Osteoblast (primary cell): ENCODE measurements around the gene KLHDC7A. TPM values are rescaled to one million over a fixed set of nuclear protein-coding genes. Genes with fewer than 3 reads are reported as not detected.

ENCODE experiments used
- DNase-seq: peaks from one replicate; pipeline ENCODE4 v3.0.0; 2011; ENCODE audit warnings: low spot score, mixed read lengths; ENCODE audit not compliant: insufficient read length; ENCODE audit errors: missing footprints
- H2AFZ ChIP-seq: 2 replicates; pipeline ENCODE4 v1.6.0; 2011; ENCODE audit warnings: mild to moderate bottlenecking, low read length
- H3K27ac ChIP-seq: 2 replicates; pipeline ENCODE4 v1.5.1; 2011; ENCODE audit warnings: mild to moderate bottlenecking, low read depth, low read length, moderate library complexity
- H3K27me3 ChIP-seq: 2 replicates; pipeline ENCODE4 v1.6.0; 2012; ENCODE audit warnings: mild to moderate bottlenecking, control low read depth, inconsistent platforms, low read length, moderate library complexity; ENCODE audit not compliant: insufficient read depth
- H3K36me3 ChIP-seq: 2 replicates; pipeline ENCODE4 v1.5.1; 2011; ENCODE audit warnings: mild to moderate bottlenecking, low read length, control low read depth, moderate library complexity; ENCODE audit not compliant: insufficient read depth
- H3K4me1 ChIP-seq: 2 replicates; pipeline ENCODE4 v1.5.1; 2011; ENCODE audit warnings: mild to moderate bottlenecking, low read length, control low read depth, moderate library complexity; ENCODE audit not compliant: insufficient read depth
- H3K4me2 ChIP-seq: 2 replicates; pipeline ENCODE4 v1.6.0; 2011; ENCODE audit warnings: mild to moderate bottlenecking, low read length; ENCODE audit not compliant: insufficient read depth
- H3K4me3 ChIP-seq: fragments of 200-600 bp; sonication (generic); 3 replicates; pipeline ENCODE4 v1.5.1; 2012; ENCODE audit warnings: mild to moderate bottlenecking, low read length, inconsistent platforms; ENCODE audit not compliant: insufficient read depth
- H3K79me2 ChIP-seq: 2 replicates; pipeline ENCODE4 v1.6.0; 2012; ENCODE audit warnings: mild to moderate bottlenecking, low read length, control low read depth, inconsistent platforms; ENCODE audit not compliant: insufficient read depth
- H3K9me3 ChIP-seq: 2 replicates; pipeline ENCODE4 v1.5.1; 2011; ENCODE audit warnings: low read depth, low read length, control low read depth
- H4K20me1 ChIP-seq: 2 replicates; pipeline ENCODE4 v1.6.0; 2012; ENCODE audit warnings: mild to moderate bottlenecking, low read length, control low read depth; ENCODE audit not compliant: insufficient read depth
- CTCF ChIP-seq: IDR thresholded peaks from 2 replicates; pipeline ENCODE4 v1.5.1; 2011; ENCODE audit warnings: mild to moderate bottlenecking, low read depth, low read length, moderate library complexity; ENCODE audit errors: extremely low read depth
- total RNA-seq: library from RNA; depleted of rRNA; stranded (reverse); fragments of >200 nt; gene quantifications from 2 replicates; pipeline ENCODE4 v1.2.3, GENCODE V29; 2012

KLHDC7A gene
- not detected in 2 replicates for total RNA-seq

GRCh38 chr1:18480315-18481189 lies at the start of gene KLHDC7A:
Gene KLHDC7A (plus strand): TSS chr1:18480930. CDS start chr1:18480982, 52 bp downstream.
- Histone ChIP-seq H2AFZ (no peak within 1 kb of the TSS), H3K79me2 (no peaks in the 10 kb centered on the region), H3K4me3 (no peak within 1 kb of the TSS), H3K27me3 (no peaks in the 10 kb centered on the region), H3K27ac (no peak within 1 kb of the TSS), H4K20me1 (no peaks in the 10 kb centered on the region), H3K4me1 (no peaks in the 10 kb centered on the region), H3K36me3 (no peaks in the 10 kb centered on the region), H3K4me2 (no peak within 1 kb of the TSS), H3K9me3 (no peaks in the 10 kb centered on the region)
- no peak for DNase-seq
- TF ChIP-seq CTCF: no peak

- no peaks in the 10 kb centered on the region for H4K20me1 ChIP-seq
- H3K4me1 ChIP-seq: no peaks in the 10 kb centered on the region
- no peaks in the 10 kb centered on the region for H3K79me2 ChIP-seq
- DNase-seq: no peak
- H3K9me3 ChIP-seq: no peaks in the 10 kb centered on the region
- H3K36me3 ChIP-seq: no peaks in the 10 kb centered on the region
- no peak overlapping the region for H3K4me2 ChIP-seq
- no peak for TF ChIP-seq CTCF
- no peak overlapping the region for H3K27ac ChIP-seq
- no peak overlapping the region for H3K4me3 ChIP-seq
- H2AFZ ChIP-seq: no peak overlapping the region
- no peaks in the 10 kb centered on the region for H3K27me3 ChIP-seq
Observed at GRCh38 chr1:18434041-18434440, 46.7 kb upstream of the KLHDC7A start.

GRCh38 chr1:18440385-18441226 lies 40.1 kb upstream of the KLHDC7A start:
- Histone ChIP-seq H3K27ac (no peak overlapping the region), H3K27me3 (no peaks in the 10 kb centered on the region), H3K79me2 (no peaks in the 10 kb centered on the region), H3K4me1 (no peaks in the 10 kb centered on the region), H2AFZ (no peak overlapping the region), H3K4me3 (no peak overlapping the region), H3K4me2 (no peak overlapping the region), H4K20me1 (no peaks in the 10 kb centered on the region), H3K36me3 (no peaks in the 10 kb centered on the region), H3K9me3 (no peaks in the 10 kb centered on the region)
- TF ChIP-seq CTCF: no peak
- no peak for DNase-seq
